ENCODE results near the gene AKNA.

The AKNA gene

DNA sequence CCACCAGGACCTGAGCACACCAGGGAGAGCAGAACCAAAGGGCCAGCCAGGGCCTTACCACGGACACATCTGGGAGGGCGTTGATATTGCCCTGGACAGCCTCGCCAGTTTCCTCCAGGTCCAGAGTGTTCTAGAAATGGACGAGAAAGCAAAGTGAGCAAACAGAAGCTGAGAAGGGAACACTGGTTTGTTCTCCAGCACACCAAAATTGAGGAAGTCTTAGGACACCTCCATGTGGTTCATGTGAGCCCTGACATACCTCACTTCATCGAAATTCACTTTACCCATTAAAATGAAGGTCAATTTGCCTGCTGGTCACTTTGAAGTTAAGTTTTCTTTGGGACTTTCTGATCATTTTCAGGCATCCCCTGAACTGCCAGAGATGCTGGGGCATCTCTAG, 20.1 kb upstream of the AKNA start:
- Histone ChIP-seq H3K36me3 (ENCODE audit: control insufficient read depth in 2 of 2, insufficient read depth in 2 of 2, low read length in 2 of 2) (no peaks in the 10 kb centered on the region), H3K9me3 (ENCODE audit: control insufficient read depth in 2 of 2, low read length in 2 of 2) (no peaks in the 10 kb centered on the region), H3K9ac (ENCODE audit: low read depth in 1 of 2, low read length in 2 of 2) (no peak overlapping the region), H3K27ac (ENCODE audit: low read depth in 2 of 2, low read length in 2 of 2) (no peak overlapping the region), H3K4me1 (ENCODE audit: control insufficient read depth in 2 of 2, insufficient read depth in 2 of 2, low read length in 2 of 2) (no peaks in the 10 kb centered on the region), H3K4me3 (ENCODE audit: low read length in 2 of 2) (no peak overlapping the region), H3K27me3 (ENCODE audit: control insufficient read depth in 2 of 2, insufficient read depth in 2 of 2, low read length in 2 of 2) (no peaks in the 10 kb centered on the region)

GRCh38 chr9:114406441-114406840, 18.7 kb upstream of the AKNA start:
- Histone ChIP-seq H3K9ac (ENCODE audit: low read depth in 1 of 2, low read length in 2 of 2) (no peak overlapping the region), H3K4me1 (ENCODE audit: control insufficient read depth in 2 of 2, insufficient read depth in 2 of 2, low read length in 2 of 2) (peaks cover 1 to 6% of the 10 kb centered on the region in 2 donors), H3K27me3 (ENCODE audit: control insufficient read depth in 2 of 2, insufficient read depth in 2 of 2, low read length in 2 of 2) (no peaks in the 10 kb centered on the region), H3K4me3 (ENCODE audit: low read length in 2 of 2) (no peak overlapping the region), H3K36me3 (ENCODE audit: control insufficient read depth in 2 of 2, insufficient read depth in 2 of 2, low read length in 2 of 2) (no peaks in the 10 kb centered on the region), H3K9me3 (ENCODE audit: control insufficient read depth in 2 of 2, low read length in 2 of 2) (no peaks in the 10 kb centered on the region), H3K27ac (ENCODE audit: low read depth in 2 of 2, low read length in 2 of 2) (no peak overlapping the region)

DNA sequence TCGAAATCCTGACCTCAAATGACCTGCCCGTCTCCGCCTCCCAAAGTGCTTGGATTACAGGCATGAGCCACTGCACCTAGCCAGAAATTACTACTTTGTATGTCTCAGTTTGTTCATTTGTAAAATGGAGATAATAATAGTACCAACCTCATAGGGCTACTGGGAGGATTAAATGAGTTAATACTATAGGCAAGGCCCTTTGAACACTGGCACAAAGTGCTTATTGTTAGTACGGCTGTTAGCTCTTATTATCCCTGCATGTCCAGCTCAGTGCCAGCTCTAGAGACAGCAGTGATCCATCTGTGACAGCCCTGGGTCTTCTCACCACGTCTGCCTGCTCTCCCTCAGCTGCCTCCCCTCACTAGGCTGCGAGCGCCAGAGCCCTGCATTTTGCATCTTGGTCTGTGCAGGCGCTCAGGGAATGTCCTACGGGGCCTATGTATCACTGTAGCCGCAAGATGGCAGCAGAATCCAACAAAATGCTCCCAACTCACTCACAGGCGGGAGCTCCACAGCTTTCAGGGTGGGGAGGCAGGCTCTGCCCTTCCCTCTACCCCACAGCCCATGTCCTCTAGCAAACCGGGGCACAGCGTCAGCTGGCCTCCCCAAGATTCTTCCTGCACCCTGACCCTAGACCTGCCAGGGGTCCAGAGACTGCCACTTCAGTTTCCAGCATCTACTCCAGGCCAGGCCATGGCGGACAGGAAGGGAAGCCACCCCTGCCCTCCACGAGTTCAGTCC, 17.7 kb upstream of the AKNA start:
- Histone ChIP-seq H3K36me3 (ENCODE audit: control insufficient read depth in 2 of 2, insufficient read depth in 2 of 2, low read length in 2 of 2) (no peaks in the 10 kb centered on the region), H3K4me3 (ENCODE audit: low read length in 2 of 2) (no peak overlapping the region), H3K4me1 (ENCODE audit: control insufficient read depth in 2 of 2, insufficient read depth in 2 of 2, low read length in 2 of 2) (peaks cover 9 to 13% of the 10 kb centered on the region in 2 donors), H3K27ac (ENCODE audit: low read depth in 2 of 2, low read length in 2 of 2) (no peak overlapping the region), H3K9ac (ENCODE audit: low read depth in 1 of 2, low read length in 2 of 2) (no peak overlapping the region), H3K9me3 (ENCODE audit: control insufficient read depth in 2 of 2, low read length in 2 of 2) (no peaks in the 10 kb centered on the region), H3K27me3 (ENCODE audit: control insufficient read depth in 2 of 2, insufficient read depth in 2 of 2, low read length in 2 of 2) (no peaks in the 10 kb centered on the region)

DNA sequence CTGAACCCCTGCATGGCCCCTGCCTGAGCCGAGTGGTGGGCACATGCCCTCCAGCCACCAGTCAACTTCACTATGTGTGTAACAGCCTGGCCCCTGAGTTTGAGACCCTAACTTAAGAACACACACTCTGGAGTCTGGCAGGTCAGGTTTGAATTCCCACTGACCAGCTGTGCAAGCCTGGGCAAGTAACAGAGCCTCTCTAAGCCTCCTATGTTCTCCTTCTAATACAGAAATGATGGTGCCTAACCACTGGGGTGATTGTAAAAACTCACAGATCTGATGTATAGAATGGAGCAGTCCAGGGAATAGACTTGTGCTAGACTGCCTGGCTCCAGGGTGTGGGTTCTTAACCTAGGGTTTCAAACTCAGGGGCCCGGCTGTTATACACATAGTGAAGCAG, 16.7 kb upstream of the AKNA start:
- no peak overlapping the region for H3K27ac ChIP-seq (ENCODE audit: low read depth in 2 of 2, low read length in 2 of 2)

GRCh38 chr9:114403153-114403756, 15.5 kb upstream of the AKNA start:
- H3K27me3 ChIP-seq (ENCODE audit: control insufficient read depth in 2 of 2, insufficient read depth in 2 of 2, low read length in 2 of 2) = no peaks in the 10 kb centered on the region
- H3K4me3 ChIP-seq (ENCODE audit: low read length in 2 of 2) = no peak overlapping the region
- H3K9me3 ChIP-seq (ENCODE audit: control insufficient read depth in 2 of 2, low read length in 2 of 2) = no peaks in the 10 kb centered on the region
- peaks cover 12 to 13% of the 10 kb centered on the region in 2 donors for H3K4me1 ChIP-seq (ENCODE audit: control insufficient read depth in 2 of 2, insufficient read depth in 2 of 2, low read length in 2 of 2)
- no peak overlapping the region for H3K27ac ChIP-seq (ENCODE audit: low read depth in 2 of 2, low read length in 2 of 2)
- H3K36me3 ChIP-seq (ENCODE audit: control insufficient read depth in 2 of 2, insufficient read depth in 2 of 2, low read length in 2 of 2) = no peaks in the 10 kb centered on the region
- no peak overlapping the region for H3K9ac ChIP-seq (ENCODE audit: low read depth in 1 of 2, low read length in 2 of 2)

More for the DNA sequence above, 16.7 kb upstream of the AKNA start:
- no peaks in the 10 kb centered on the region for H3K9me3 ChIP-seq (ENCODE audit: control insufficient read depth in 2 of 2, low read length in 2 of 2)
- no peaks in the 10 kb centered on the region for H3K27me3 ChIP-seq (ENCODE audit: control insufficient read depth in 2 of 2, insufficient read depth in 2 of 2, low read length in 2 of 2)
- no peak overlapping the region for H3K9ac ChIP-seq (ENCODE audit: low read depth in 1 of 2, low read length in 2 of 2)
- H3K36me3 ChIP-seq (ENCODE audit: control insufficient read depth in 2 of 2, insufficient read depth in 2 of 2, low read length in 2 of 2) = no peaks in the 10 kb centered on the region
- no peak overlapping the region for H3K4me3 ChIP-seq (ENCODE audit: low read length in 2 of 2)
- H3K4me1 ChIP-seq (ENCODE audit: control insufficient read depth in 2 of 2, insufficient read depth in 2 of 2, low read length in 2 of 2) = peaks cover 9 to 13% of the 10 kb centered on the region in 2 donors

DNA sequence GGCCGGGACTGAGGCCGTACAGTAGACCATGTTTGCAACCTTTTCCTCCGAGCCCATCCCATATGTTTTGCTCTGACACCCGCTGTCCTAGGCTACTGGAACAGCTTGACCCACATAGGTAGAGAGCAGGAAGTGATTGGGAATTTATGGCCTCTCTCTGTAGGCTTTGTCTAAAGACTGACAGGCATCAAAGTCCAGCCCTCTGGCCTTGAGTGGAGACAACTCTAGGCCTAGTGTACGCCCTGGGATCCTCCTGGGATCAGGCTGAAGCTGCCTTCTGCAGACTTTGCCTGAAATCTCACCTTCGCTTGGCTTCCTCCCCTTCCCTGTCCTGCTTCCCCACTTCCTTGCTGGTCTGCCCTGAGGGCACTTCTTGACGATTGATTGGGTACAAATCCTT, 13.6 kb upstream of the AKNA start:
- Histone ChIP-seq H3K36me3 (ENCODE audit: control insufficient read depth in 2 of 2, insufficient read depth in 2 of 2, low read length in 2 of 2) (no peaks in the 10 kb centered on the region), H3K4me1 (ENCODE audit: control insufficient read depth in 2 of 2, insufficient read depth in 2 of 2, low read length in 2 of 2) (peaks cover 23 to 25% of the 10 kb centered on the region in 2 donors), H3K27me3 (ENCODE audit: control insufficient read depth in 2 of 2, insufficient read depth in 2 of 2, low read length in 2 of 2) (no peaks in the 10 kb centered on the region), H3K27ac (ENCODE audit: low read depth in 2 of 2, low read length in 2 of 2) (peak overlapping the region; percentile 44 to 79), H3K4me3 (ENCODE audit: low read length in 2 of 2) (peak overlapping the region; percentile 24 to 35), H3K9me3 (ENCODE audit: control insufficient read depth in 2 of 2, low read length in 2 of 2) (no peaks in the 10 kb centered on the region), H3K9ac (ENCODE audit: low read depth in 1 of 2, low read length in 2 of 2) (no peak overlapping the region)

GRCh38 chr9:114400772-114401171, 13.0 kb upstream of the AKNA start:
- Histone ChIP-seq H3K9ac (ENCODE audit: low read depth in 1 of 2, low read length in 2 of 2) (no peak overlapping the region), H3K4me1 (ENCODE audit: control insufficient read depth in 2 of 2, insufficient read depth in 2 of 2, low read length in 2 of 2) (peaks cover 27% of the 10 kb centered on the region in 2 donors), H3K36me3 (ENCODE audit: control insufficient read depth in 2 of 2, insufficient read depth in 2 of 2, low read length in 2 of 2) (no peaks in the 10 kb centered on the region), H3K27me3 (ENCODE audit: control insufficient read depth in 2 of 2, insufficient read depth in 2 of 2, low read length in 2 of 2) (no peaks in the 10 kb centered on the region), H3K4me3 (ENCODE audit: low read length in 2 of 2) (peak overlapping the region in 1 of 2 donors; percentile 35), H3K9me3 (ENCODE audit: control insufficient read depth in 2 of 2, low read length in 2 of 2) (no peaks in the 10 kb centered on the region), H3K27ac (ENCODE audit: low read depth in 2 of 2, low read length in 2 of 2) (peak overlapping the region; percentile 44 to 79)

- Histone ChIP-seq H3K9me3 (ENCODE audit: control insufficient read depth in 2 of 2, low read length in 2 of 2) (no peaks in the 10 kb centered on the region), H3K36me3 (ENCODE audit: control insufficient read depth in 2 of 2, insufficient read depth in 2 of 2, low read length in 2 of 2) (no peaks in the 10 kb centered on the region), H3K27ac (ENCODE audit: low read depth in 2 of 2, low read length in 2 of 2) (no peak overlapping the region), H3K4me1 (ENCODE audit: control insufficient read depth in 2 of 2, insufficient read depth in 2 of 2, low read length in 2 of 2) (peaks cover 30 to 32% of the 10 kb centered on the region in 2 donors), H3K4me3 (ENCODE audit: low read length in 2 of 2) (no peak overlapping the region), H3K9ac (ENCODE audit: low read depth in 1 of 2, low read length in 2 of 2) (no peak overlapping the region), H3K27me3 (ENCODE audit: control insufficient read depth in 2 of 2, insufficient read depth in 2 of 2, low read length in 2 of 2) (no peaks in the 10 kb centered on the region)
Observed at GRCh38 chr9:114400219-114400618, 12.4 kb upstream of the AKNA start.

DNA sequence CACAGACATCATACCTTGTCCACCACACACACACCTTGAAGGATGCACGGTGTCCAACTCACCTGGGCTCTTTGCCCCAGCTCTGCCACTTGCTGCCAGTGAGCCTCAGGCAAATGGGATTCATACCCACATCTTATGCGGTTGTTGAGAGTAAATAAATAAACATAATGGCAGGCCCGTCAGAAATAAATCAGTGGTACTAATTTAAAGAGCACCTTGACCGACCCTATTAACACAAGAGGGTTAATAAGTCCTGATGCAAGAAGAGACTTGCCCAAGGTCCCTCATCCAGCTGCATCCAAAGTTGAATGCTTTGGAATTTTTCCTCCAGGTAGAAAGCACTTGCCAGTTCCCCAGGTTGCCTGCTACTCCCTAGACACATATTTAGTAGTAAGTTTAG, 11.6 kb upstream of the AKNA start:
- Histone ChIP-seq H3K9me3 (ENCODE audit: control insufficient read depth in 2 of 2, low read length in 2 of 2) (no peaks in the 10 kb centered on the region), H3K27ac (ENCODE audit: low read depth in 2 of 2, low read length in 2 of 2) (no peak overlapping the region), H3K27me3 (ENCODE audit: control insufficient read depth in 2 of 2, insufficient read depth in 2 of 2, low read length in 2 of 2) (no peaks in the 10 kb centered on the region), H3K36me3 (ENCODE audit: control insufficient read depth in 2 of 2, insufficient read depth in 2 of 2, low read length in 2 of 2) (no peaks in the 10 kb centered on the region), H3K4me1 (ENCODE audit: control insufficient read depth in 2 of 2, insufficient read depth in 2 of 2, low read length in 2 of 2) (peaks cover 39 to 41% of the 10 kb centered on the region in 2 donors), H3K9ac (ENCODE audit: low read depth in 1 of 2, low read length in 2 of 2) (no peak overlapping the region), H3K4me3 (ENCODE audit: low read length in 2 of 2) (no peak overlapping the region)

DNA sequence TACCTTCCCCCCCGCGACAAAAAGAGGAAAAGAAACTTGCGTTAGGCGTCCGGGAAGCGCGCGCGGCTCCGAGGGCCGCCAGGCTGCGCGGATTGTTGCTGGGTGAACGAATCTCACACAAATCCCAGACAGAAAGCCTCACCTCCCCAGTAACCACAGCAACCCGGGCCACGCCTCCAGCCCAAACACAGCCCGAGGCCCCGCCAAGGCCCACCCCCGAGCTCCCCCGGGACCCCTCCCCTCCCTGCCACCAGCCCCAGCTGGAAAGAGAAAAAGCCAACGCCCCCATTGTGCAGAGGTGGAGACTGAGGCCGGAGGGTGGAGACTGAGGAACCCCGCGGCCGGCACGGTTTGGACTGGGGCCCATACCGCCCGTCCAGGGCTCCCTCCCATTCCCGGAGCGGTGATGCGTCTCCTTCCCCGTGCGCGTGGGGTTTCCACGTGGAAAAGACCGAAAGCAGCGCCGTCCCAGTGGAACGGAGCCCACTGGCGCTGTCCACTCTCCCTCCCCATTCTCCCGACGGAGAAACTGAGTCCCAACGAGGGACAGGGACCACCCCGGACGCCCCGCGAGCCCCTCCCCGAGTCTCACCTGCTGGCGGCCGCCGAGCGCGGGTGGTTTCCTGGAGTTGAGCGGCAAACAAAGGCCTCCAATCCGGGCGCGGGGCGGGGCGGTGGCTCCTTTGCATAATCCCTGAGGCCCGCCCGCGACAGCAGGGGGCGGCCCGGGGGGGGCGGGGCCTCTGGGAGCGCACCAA, 10.2 kb upstream of the AKNA start:
- H3K4me1 ChIP-seq (ENCODE audit: control insufficient read depth in 2 of 2, insufficient read depth in 2 of 2, low read length in 2 of 2) = peaks cover 44 to 45% of the 10 kb centered on the region in 2 donors
- no peaks in the 10 kb centered on the region for H3K9me3 ChIP-seq (ENCODE audit: control insufficient read depth in 2 of 2, low read length in 2 of 2)
- H3K4me3 ChIP-seq (ENCODE audit: low read length in 2 of 2) = peak overlapping the region; percentile 88 to 96
- H3K27me3 ChIP-seq (ENCODE audit: control insufficient read depth in 2 of 2, insufficient read depth in 2 of 2, low read length in 2 of 2) = no peaks in the 10 kb centered on the region
- no peaks in the 10 kb centered on the region for H3K36me3 ChIP-seq (ENCODE audit: control insufficient read depth in 2 of 2, insufficient read depth in 2 of 2, low read length in 2 of 2)
- H3K27ac ChIP-seq (ENCODE audit: low read depth in 2 of 2, low read length in 2 of 2) = peak overlapping the region; percentile 90 to 95
- H3K9ac ChIP-seq (ENCODE audit: low read depth in 1 of 2, low read length in 2 of 2) = peak overlapping the region; percentile 71 to 85

Measured in mucosa of rectum (tissue), 2 donors.